Measurements from ENCODE around the gene GJA5. TPM values are rescaled to one million over a fixed set of nuclear protein-coding genes. Genes with fewer than 3 reads are reported as not detected.
A peak's percentile ranks its signal among the peaks of the same experiment; 100 is the strongest.

GJA5 gene
- total and polyA plus RNA-seq, 8 donors = 67.6 to 109 (median 83.2) TPM

DNA sequence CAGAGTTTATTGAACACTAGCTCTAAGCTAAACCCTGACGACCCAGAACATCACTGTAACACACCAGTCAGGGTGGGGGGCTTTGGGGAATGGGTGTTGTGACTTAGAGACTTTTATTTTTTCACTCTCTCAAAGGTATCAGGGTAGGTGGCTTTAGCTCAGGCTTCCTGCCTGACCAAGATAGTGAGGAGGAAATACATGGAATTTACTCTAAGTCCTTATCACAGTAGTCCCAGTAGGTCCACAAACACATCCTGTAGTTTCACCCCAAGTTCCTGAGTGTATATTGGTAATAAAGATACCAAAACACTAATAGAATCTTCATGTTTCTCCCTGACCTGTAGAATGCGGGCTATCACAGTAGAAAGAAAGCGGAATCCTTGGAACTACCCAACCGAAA, 15.1 kb downstream of the GJA5 start:
- Histone ChIP-seq H3K27me3 (no peaks in the 10 kb centered on the region), H3K27ac (no peak overlapping the region), H3K4me3 (no peak overlapping the region), H3K36me3 (no peaks in the 10 kb centered on the region), H3K4me1 (no peaks in the 10 kb centered on the region), H3K9me3 (no peaks in the 10 kb centered on the region)
- TF ChIP-seq, protein P1, sequence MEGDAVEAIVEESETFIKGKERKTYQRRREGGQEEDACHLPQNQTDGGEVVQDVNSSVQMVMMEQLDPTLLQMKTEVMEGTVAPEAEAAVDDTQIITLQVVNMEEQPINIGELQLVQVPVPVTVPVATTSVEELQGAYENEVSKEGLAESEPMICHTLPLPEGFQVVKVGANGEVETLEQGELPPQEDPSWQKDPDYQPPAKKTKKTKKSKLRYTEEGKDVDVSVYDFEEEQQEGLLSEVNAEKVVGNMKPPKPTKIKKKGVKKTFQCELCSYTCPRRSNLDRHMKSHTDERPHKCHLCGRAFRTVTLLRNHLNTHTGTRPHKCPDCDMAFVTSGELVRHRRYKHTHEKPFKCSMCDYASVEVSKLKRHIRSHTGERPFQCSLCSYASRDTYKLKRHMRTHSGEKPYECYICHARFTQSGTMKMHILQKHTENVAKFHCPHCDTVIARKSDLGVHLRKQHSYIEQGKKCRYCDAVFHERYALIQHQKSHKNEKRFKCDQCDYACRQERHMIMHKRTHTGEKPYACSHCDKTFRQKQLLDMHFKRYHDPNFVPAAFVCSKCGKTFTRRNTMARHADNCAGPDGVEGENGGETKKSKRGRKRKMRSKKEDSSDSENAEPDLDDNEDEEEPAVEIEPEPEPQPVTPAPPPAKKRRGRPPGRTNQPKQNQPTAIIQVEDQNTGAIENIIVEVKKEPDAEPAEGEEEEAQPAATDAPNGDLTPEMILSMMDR (IDR thresholded peaks at IDR 0.05) = no peak
- ATAC-seq = no peak
- intact Hi-C loops (cut with DNase I) = no loop called here
- DNase-seq = no peak

DNA sequence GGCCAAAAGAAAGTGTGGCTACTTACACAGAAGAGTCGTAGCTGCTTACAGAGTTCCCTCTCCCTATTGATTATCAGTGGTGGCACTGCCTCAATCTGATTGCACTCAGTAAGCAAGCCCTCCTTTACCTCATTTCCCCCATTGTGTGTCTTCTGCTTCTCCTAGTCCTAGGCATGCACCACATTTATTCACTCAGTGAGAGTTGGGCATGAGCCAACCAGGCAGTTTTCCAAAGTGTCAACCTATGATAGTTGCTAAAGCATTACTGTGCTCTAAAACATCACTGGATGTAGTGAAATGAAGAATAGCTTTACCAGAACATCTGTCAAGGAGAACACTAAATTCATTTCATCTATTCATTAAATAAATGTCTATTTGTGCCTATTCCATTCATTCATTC, 19.3 kb downstream of the GJA5 start:
- intact Hi-C loops (cut with DNase I) = no loop called here
- Histone ChIP-seq H3K4me3 (no peak overlapping the region), H3K4me1 (no peaks in the 10 kb centered on the region), H3K27ac (no peak overlapping the region), H3K27me3 (peaks cover 0 to 6% of the 10 kb centered on the region in 2 donors), H3K9me3 (no peaks in the 10 kb centered on the region), H3K36me3 (no peaks in the 10 kb centered on the region)
- DNase-seq (no peak), ATAC-seq (no peak)
- TF ChIP-seq, protein P1 (IDR thresholded peaks at IDR 0.05) = no peak

DNA sequence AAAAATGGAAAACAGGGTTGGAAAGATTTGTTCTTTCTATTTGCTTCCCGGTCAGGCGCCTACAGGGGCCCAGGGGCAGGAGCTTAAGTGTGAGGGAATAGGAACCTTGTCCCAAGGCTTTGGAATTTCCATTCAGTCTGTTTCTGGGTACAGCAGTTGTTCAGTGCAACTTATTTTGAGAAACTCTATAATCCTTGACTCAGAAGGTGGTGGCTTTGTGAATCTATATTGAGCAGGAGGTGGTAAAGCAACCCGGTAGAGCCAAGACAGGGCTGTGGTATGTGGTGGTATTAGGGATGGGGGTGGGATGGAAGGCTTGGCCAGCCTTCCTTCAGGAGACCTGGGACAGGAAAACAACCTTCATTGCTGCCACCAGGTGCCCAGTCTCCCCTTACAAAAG, 20.0 kb downstream of the GJA5 start:
- Histone ChIP-seq H3K36me3 (no peaks in the 10 kb centered on the region), H3K4me3 (no peak overlapping the region), H3K27ac (no peak overlapping the region), H3K4me1 (no peaks in the 10 kb centered on the region), H3K27me3 (peaks cover 0 to 6% of the 10 kb centered on the region in 2 donors), H3K9me3 (no peaks in the 10 kb centered on the region)
- no peak for DNase-seq
- intact Hi-C loops (cut with DNase I) = no loop called here
- no peak for ATAC-seq
- TF ChIP-seq, protein P1 (IDR thresholded peaks at IDR 0.05) = no peak

DNA sequence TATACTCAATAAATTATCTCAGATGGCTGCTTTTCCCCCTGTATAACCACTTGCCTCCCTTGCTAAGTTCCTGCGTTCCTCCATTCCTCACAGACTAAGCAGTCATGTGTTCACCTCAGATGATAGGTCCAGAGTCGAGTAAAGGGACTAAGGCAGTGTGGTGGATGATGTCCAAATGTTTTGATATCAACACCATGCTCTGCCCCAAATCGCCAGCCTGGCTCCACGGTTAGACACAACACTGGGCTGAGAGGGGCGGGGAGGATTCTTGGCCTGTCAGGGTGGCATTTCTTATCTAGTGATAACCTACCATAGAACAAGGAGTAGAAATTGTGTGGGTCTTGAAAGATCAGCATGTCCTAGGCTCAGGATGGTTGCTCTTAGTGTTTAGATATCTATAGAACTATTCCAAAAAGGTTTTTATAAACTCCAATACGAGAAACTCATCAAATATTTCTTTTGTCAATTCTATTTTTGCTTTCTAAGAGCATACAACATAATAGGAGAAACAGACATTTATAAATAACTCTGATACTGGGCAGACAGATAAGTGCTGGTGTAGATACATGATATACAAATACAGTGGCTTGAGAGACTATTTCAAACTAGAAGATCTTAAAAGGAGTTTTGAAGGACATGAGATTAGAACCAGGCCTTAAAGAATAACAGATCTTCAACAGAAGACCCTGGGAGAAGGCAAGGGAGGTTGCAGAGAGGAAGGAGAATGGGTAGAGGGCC, 21.5 kb downstream of the GJA5 start:
- ATAC-seq (no peak), DNase-seq (no peak)
- Histone ChIP-seq H3K9me3 (no peaks in the 10 kb centered on the region), H3K27me3 (peaks cover 0 to 6% of the 10 kb centered on the region in 2 donors), H3K4me1 (no peaks in the 10 kb centered on the region), H3K27ac (no peak overlapping the region), H3K36me3 (no peaks in the 10 kb centered on the region), H3K4me3 (no peak overlapping the region)
- intact Hi-C loops (cut with DNase I) = no loop called here
- TF ChIP-seq, protein P1 (IDR thresholded peaks at IDR 0.05) = no peak

DNA sequence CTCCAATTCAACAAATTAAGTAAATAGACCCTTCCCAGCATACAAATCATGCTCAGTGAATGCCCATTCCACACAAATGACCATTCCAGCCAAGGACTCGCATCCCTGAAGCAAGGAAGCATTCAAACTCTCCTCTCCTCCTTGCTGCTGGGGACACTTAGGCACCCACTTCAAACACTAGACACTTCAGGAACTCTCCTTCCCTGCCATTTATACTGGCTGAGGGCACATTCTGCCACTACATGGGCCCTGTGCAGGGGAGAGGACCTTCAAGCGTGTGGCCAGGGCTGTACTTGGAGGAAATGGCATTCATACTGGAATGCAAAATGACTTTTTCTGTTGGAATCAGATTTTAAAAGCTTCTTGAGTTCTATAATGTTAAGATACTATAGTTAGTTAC, 22.3 kb downstream of the GJA5 start:
- ATAC-seq = peak; percentile 91
- Histone ChIP-seq H3K4me3 (no peak overlapping the region), H3K4me1 (no peaks in the 10 kb centered on the region), H3K27me3 (peaks cover 0 to 6% of the 10 kb centered on the region in 2 donors), H3K9me3 (no peaks in the 10 kb centered on the region), H3K36me3 (no peaks in the 10 kb centered on the region), H3K27ac (no peak overlapping the region)
- intact Hi-C loops (cut with DNase I) = no loop called here
- DNase-seq = no peak
- TF ChIP-seq, protein P1 (IDR thresholded peaks at IDR 0.05) = no peak

Data from left lung (tissue), 10 donors.